ENCODE data around the gene DET1.

DNA sequence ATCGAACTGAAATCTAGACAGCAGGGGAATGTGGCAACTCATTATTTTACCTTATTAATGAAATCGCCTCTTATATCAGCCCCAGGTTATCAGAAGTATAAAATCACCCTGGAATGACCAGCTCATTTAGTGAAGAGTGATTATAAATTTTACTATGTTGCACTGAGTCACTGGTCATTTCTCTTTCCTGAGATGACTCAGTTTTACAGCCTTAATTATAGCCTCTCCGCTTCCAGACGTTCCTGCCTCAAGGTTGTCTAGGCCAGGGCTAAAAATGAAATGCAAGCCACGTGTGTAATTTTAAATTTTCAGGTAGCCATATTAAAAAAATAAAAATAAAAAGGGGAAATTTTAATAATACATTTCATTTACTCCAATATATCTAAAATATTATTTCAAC is 33.3 kb downstream of the DET1 start:
- TF ChIP-seq CTCF (IDR thresholded peaks at IDR 0.05; ENCODE audit: low read depth, low read length, poor library complexity, severe bottlenecking) = no peak
- no peak for TF ChIP-seq EZH2phosphoT487 (IDR thresholded peaks at IDR 0.05; ENCODE audit: borderline replicate concordance, low read length)
